Endodermal cell (in vitro differentiated cells): ENCODE measurements around the gene AHNAK. TPM values are rescaled to one million over a fixed set of nuclear protein-coding genes. Genes with fewer than 3 reads are reported as not detected.

Experiments
- DNase-seq: peaks from one replicate; pipeline ENCODE4 v3.0.0-alpha.2; 2017
- H3K27ac ChIP-seq: 2 replicates; pipeline ENCODE4 v1.5.1; 2013; ENCODE audit warnings: mild to moderate bottlenecking, low read depth, low read length, moderate library complexity
- H3K27me3 ChIP-seq: 2 replicates; pipeline ENCODE4 v1.6.1; 2013; ENCODE audit warnings: mild to moderate bottlenecking, low read length, moderate library complexity; ENCODE audit not compliant: insufficient read depth, control insufficient read depth, poor library complexity, severe bottlenecking
- H3K36me3 ChIP-seq: 2 replicates; pipeline ENCODE4 v1.7.0; 2013; ENCODE audit warnings: mild to moderate bottlenecking, low read length, moderate library complexity; ENCODE audit not compliant: control insufficient read depth, insufficient read depth
- H3K4me1 ChIP-seq: one replicate; pipeline ENCODE4 v1.7.0; 2013; ENCODE audit warnings: low read length; ENCODE audit not compliant: control insufficient read depth, insufficient read depth
- H3K4me3 ChIP-seq: 2 replicates; pipeline ENCODE4 v1.5.1; 2013; ENCODE audit warnings: mild to moderate bottlenecking, low read length, moderate library complexity
- H3K9ac ChIP-seq: 2 replicates; pipeline ENCODE4 v1.6.1; 2013; ENCODE audit warnings: mild to moderate bottlenecking, low read length, moderate library complexity; ENCODE audit not compliant: poor library complexity, severe bottlenecking; ENCODE audit errors: extremely low read depth
- H3K9me3 ChIP-seq: 2 replicates; pipeline ENCODE4 v1.6.1; 2013; ENCODE audit warnings: mild to moderate bottlenecking, low read length, moderate library complexity; ENCODE audit not compliant: control insufficient read depth
- H3K27ac Mint-ChIP-seq: 2 replicates; pipeline ENCODE4 v1.8.0; 2020; ENCODE audit warnings: mixed read lengths
- H3K27me3 Mint-ChIP-seq: 2 replicates; pipeline ENCODE4 v1.8.0; 2021; ENCODE audit warnings: mild to moderate bottlenecking, mixed read lengths; ENCODE audit not compliant: insufficient read depth
- H3K36me3 Mint-ChIP-seq: 2 replicates; pipeline ENCODE4 v1.8.0; 2020; ENCODE audit warnings: low read depth, mixed read lengths
- H3K4me1 Mint-ChIP-seq: 2 replicates; pipeline ENCODE4 v1.8.0; 2020; ENCODE audit warnings: mixed read lengths
- H3K4me3 Mint-ChIP-seq: 2 replicates; pipeline ENCODE4 v1.8.0; 2020; ENCODE audit warnings: mild to moderate bottlenecking, moderate library complexity, mixed read lengths
- H3K9me3 Mint-ChIP-seq: 2 replicates; pipeline ENCODE4 v1.8.0; 2020; ENCODE audit warnings: mild to moderate bottlenecking, mixed read lengths
- CTCF ChIP-seq: fragments of 200-600 bp; sonication (generic); conservative IDR thresholded peaks from 2 replicates; pipeline ENCODE4 v1.5.0; 2021; ENCODE audit warnings: antibody characterized with exemption, mild to moderate bottlenecking
- WGBS, 2 experiments: methylation state at CpG; one replicate each; pipeline versions ENCODE4 v1.1.5 to v1.1.7; 2013; ENCODE audit warnings: missing lambda C conversion rate in 2 of 2, mixed read lengths in 1 of 2; ENCODE audit not compliant: insufficient coverage in 1 of 2, insufficient read length in 1 of 2; 5-methylcytosine and 5-hydroxymethylcytosine counted together
- total RNA-seq, 2 donors: library from RNA; stranded (reverse); fragmentation: NEBNext Ultra II Directional in 1 of 2; extraction: Animal tissue kit (Norgen Biotek cat#: 25700) in 1 of 2; gene quantifications; 2 replicates in 1 of 2; 3 replicates in 1 of 2; pipeline ENCODE4 v1.2.1, GENCODE V29; 2021

AHNAK gene
- total RNA-seq, 2 donors from 2014 or later = 109 to 165 TPM

GRCh38 chr11:62446091-62446490, 100.5 kb downstream of the AHNAK start:
- 96% methylated on average over 5 of the region's 5 CpGs; no CpG with 5 or more reads in 1 of the 2 experiments for WGBS, 2 experiments

GRCh38 chr11:62445314-62445740, 101.3 kb downstream of the AHNAK start:
- 89 to 96% methylated on average over 3 to 5 of the region's 5 CpGs for WGBS, 2 experiments
- Mint-ChIP-seq H3K27me3 (peaks cover 16% of the 10 kb centered on the region), H3K36me3 (no peaks in the 10 kb centered on the region), H3K9me3 (no peaks in the 10 kb centered on the region), H3K27ac (no peak overlapping the region), H3K4me1 (peaks cover 10% of the 10 kb centered on the region), H3K4me3 (no peak overlapping the region)
- Histone ChIP-seq H3K36me3 (no peaks in the 10 kb centered on the region), H3K27ac (no peak overlapping the region), H3K4me1 (no peaks in the 10 kb centered on the region), H3K9ac (no peak overlapping the region), H3K27me3 (no peaks in the 10 kb centered on the region), H3K4me3 (no peak overlapping the region), H3K9me3 (no peaks in the 10 kb centered on the region)
- no peak for TF ChIP-seq CTCF
- DNase-seq = no peak

More at GRCh38 chr11:62446091-62446490, 100.5 kb downstream of the AHNAK start:
- Mint-ChIP-seq H3K27me3 (peaks cover 16% of the 10 kb centered on the region), H3K27ac (no peak overlapping the region), H3K36me3 (no peaks in the 10 kb centered on the region), H3K9me3 (no peaks in the 10 kb centered on the region), H3K4me3 (no peak overlapping the region), H3K4me1 (peaks cover 10% of the 10 kb centered on the region)
- TF ChIP-seq CTCF = no peak
- Histone ChIP-seq H3K4me3 (no peak overlapping the region), H3K36me3 (no peaks in the 10 kb centered on the region), H3K9ac (no peak overlapping the region), H3K4me1 (no peaks in the 10 kb centered on the region), H3K9me3 (no peaks in the 10 kb centered on the region), H3K27me3 (no peaks in the 10 kb centered on the region), H3K27ac (no peak overlapping the region)
- DNase-seq = no peak

- no peak overlapping the region for H3K27ac ChIP-seq
- no peaks in the 10 kb centered on the region for H3K36me3 Mint-ChIP-seq
- TF ChIP-seq CTCF = no peak
- H3K9ac ChIP-seq = no peak overlapping the region
- peaks cover 10% of the 10 kb centered on the region for H3K4me1 Mint-ChIP-seq
- no peaks in the 10 kb centered on the region for H3K4me1 ChIP-seq
- WGBS, 2 experiments = 90% methylated on average over 5 to 9 of the region's 9 CpGs
- H3K4me3 ChIP-seq = no peak overlapping the region
- H3K27ac Mint-ChIP-seq = peak overlapping the region; percentile 57
- no peak for DNase-seq
- peaks cover 16% of the 10 kb centered on the region for H3K27me3 Mint-ChIP-seq
- peak overlapping the region; percentile 9 for H3K4me3 Mint-ChIP-seq
- no peaks in the 10 kb centered on the region for H3K9me3 ChIP-seq
- no peaks in the 10 kb centered on the region for H3K9me3 Mint-ChIP-seq
- no peaks in the 10 kb centered on the region for H3K36me3 ChIP-seq
- no peaks in the 10 kb centered on the region for H3K27me3 ChIP-seq
Measured at GRCh38 chr11:62444835-62445234, 101.8 kb downstream of the AHNAK start.
